SU-DHL-6 (cell line): ENCODE measurements around the gene MYOD1.

ENCODE experiments used
- H2AFZ ChIP-seq: fragments of 200-600 bp; sonication (generic); 2 replicates; pipeline ENCODE4 v1.6.1; 2014; ENCODE audit warnings: low read depth, mild to moderate bottlenecking, moderate library complexity, mixed read lengths, antibody characterized with exemption, low read length; ENCODE audit not compliant: severe bottlenecking
- H3F3A ChIP-seq: fragments of 200-600 bp; shearing (Covaris generic); 2 replicates; pipeline ENCODE4 v1.6.0; 2016; ENCODE audit warnings: antibody characterized with exemption, mild to moderate bottlenecking; ENCODE audit not compliant: insufficient read depth
- H3K27ac ChIP-seq: fragments of 200-600 bp; sonication (generic); 2 replicates; pipeline ENCODE4 v1.5.1; 2016; ENCODE audit warnings: low read depth, mild to moderate bottlenecking, low read length, moderate library complexity, mixed read lengths
- H3K27me3 ChIP-seq: fragments of 200-600 bp; sonication (generic), shearing (Covaris generic); 2 replicates; pipeline ENCODE4 v1.6.0; 2014; ENCODE audit warnings: mild to moderate bottlenecking, low read length
- H3K36me3 ChIP-seq: fragments of 200-600 bp; sonication (generic); 2 replicates; pipeline ENCODE4 v1.6.1; 2014; ENCODE audit warnings: mild to moderate bottlenecking, low read length, mixed read lengths
- H3K4me2 ChIP-seq: fragments of 300-600, 200-600 bp; shearing (Covaris generic), sonication (generic); 2 replicates; pipeline ENCODE4 v1.6.0; 2014; ENCODE audit warnings: low read length, low read depth, mild to moderate bottlenecking; ENCODE audit not compliant: poor library complexity, severe bottlenecking
- H3K4me3 ChIP-seq: fragments of 200-600 bp; sonication (generic); 2 replicates; pipeline ENCODE4 v1.5.1; 2014; ENCODE audit warnings: antibody characterized with exemption, low read length, mild to moderate bottlenecking, mixed read lengths; ENCODE audit not compliant: insufficient read depth, poor library complexity, severe bottlenecking
- H3K79me2 ChIP-seq: fragments of 200-600 bp; sonication (generic); 2 replicates; pipeline ENCODE4 v1.6.1; 2014; ENCODE audit warnings: mild to moderate bottlenecking, low read length, moderate library complexity; ENCODE audit not compliant: insufficient read depth
- H3K9ac ChIP-seq: fragments of 200-600 bp; sonication (generic); 2 replicates; pipeline ENCODE4 v1.7.0; 2014; ENCODE audit warnings: mild to moderate bottlenecking, low read length
- H3K9me2 ChIP-seq: fragments of 200-600 bp; sonication (generic); replicated peaks from 2 replicates; pipeline ENCODE4 v1.6.1; 2014; ENCODE audit warnings: low read length; ENCODE audit not compliant: insufficient read depth
- H3K9me3 ChIP-seq: fragments of 200-600 bp; sonication (generic); 2 replicates; pipeline ENCODE4 v1.6.1; 2014; ENCODE audit warnings: low read length, mixed read lengths; ENCODE audit not compliant: insufficient read depth
- H4K20me1 ChIP-seq: fragments of 200-600 bp; sonication (generic); 2 replicates; pipeline ENCODE4 v1.6.1; 2014; ENCODE audit warnings: low read depth, mild to moderate bottlenecking, antibody characterized with exemption, low read length, moderate library complexity, mixed read lengths
- CTCF ChIP-seq: fragments of 200-600 bp; sonication (generic); IDR thresholded peaks from one replicate; pipeline ENCODE4 v1.5.1; 2017; ENCODE audit warnings: antibody characterized with exemption, mild to moderate bottlenecking, low read length, moderate library complexity; ENCODE audit not compliant: insufficient read depth, poor library complexity, severe bottlenecking
- EZH2phosphoT487 ChIP-seq: fragments of 200-600 bp; sonication (generic), shearing (Covaris generic); conservative IDR thresholded peaks from 2 replicates; pipeline ENCODE4 v1.6.1; 2018; ENCODE audit warnings: mild to moderate bottlenecking, antibody characterized with exemption, low read length, moderate library complexity, mixed read lengths

MYOD1 gene

DNA sequence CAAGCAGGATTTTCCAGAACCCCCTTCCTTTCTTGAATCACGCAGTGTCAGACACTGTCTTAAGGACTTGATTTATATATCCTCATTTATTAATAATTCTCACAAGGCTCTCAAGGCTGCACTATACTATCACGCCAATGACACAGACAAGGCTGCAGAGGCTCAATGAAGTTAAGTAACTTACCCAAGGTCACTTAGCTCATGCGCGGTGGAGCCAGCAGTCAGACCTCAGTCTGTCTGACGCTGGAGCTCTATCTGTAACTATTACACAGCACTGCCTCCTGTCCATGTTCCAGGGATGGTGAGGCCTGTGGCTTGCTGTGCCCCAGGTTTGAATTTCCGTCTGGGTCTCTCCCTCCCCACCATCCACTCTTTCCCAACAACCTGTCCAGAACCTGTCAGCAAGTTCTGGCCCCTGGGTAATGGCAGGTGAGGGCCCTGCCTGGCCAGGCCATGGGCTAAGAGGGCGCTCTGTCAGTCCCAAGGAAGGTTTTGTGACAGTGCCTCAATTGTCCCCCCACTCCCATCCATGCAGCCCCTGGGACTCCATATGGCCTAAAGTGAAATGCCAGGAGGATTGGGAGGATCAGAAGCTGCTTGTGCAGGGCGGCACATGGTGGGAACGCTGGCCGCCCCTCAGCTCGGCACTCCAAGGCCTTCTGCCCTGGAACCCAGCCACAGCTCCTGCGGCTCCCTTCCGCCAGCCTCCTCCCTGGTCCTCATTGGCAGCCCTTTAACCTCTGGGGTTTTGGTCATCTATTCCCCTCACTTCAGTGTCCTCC lies 23.8 kb downstream of the MYOD1 start:
- Histone ChIP-seq H3K9me3 (no peaks in the 10 kb centered on the region), H3F3A (no peaks in the 10 kb centered on the region), H3K4me2 (no peak overlapping the region), H3K36me3 (no peaks in the 10 kb centered on the region), H4K20me1 (no peaks in the 10 kb centered on the region), H3K79me2 (no peaks in the 10 kb centered on the region), H2AFZ (no peak overlapping the region), H3K27me3 (no peaks in the 10 kb centered on the region), H3K9ac (no peak overlapping the region), H3K9me2 (no peaks in the 10 kb centered on the region), H3K4me3 (no peak overlapping the region), H3K27ac (no peak overlapping the region)
- no peak for TF ChIP-seq EZH2phosphoT487
- TF ChIP-seq CTCF = no peak

GRCh38 chr11:17743808-17744119 lies 24.4 kb downstream of the MYOD1 start:
- Histone ChIP-seq H4K20me1 (no peaks in the 10 kb centered on the region), H3F3A (no peaks in the 10 kb centered on the region), H2AFZ (no peak overlapping the region), H3K4me2 (no peak overlapping the region), H3K27me3 (no peaks in the 10 kb centered on the region), H3K27ac (no peak overlapping the region), H3K9me3 (no peaks in the 10 kb centered on the region), H3K4me3 (no peak overlapping the region), H3K79me2 (no peaks in the 10 kb centered on the region), H3K9ac (no peak overlapping the region), H3K9me2 (no peaks in the 10 kb centered on the region), H3K36me3 (no peaks in the 10 kb centered on the region)
- TF ChIP-seq EZH2phosphoT487 = no peak
- no peak for TF ChIP-seq CTCF

- no peak overlapping the region for H2AFZ ChIP-seq
- H3K9ac ChIP-seq = no peak overlapping the region
- no peaks in the 10 kb centered on the region for H4K20me1 ChIP-seq
- H3K4me2 ChIP-seq = no peak overlapping the region
- no peaks in the 10 kb centered on the region for H3K36me3 ChIP-seq
- no peaks in the 10 kb centered on the region for H3K79me2 ChIP-seq
- no peak overlapping the region for H3K27ac ChIP-seq
- no peak overlapping the region for H3K4me3 ChIP-seq
- no peaks in the 10 kb centered on the region for H3F3A ChIP-seq
- TF ChIP-seq CTCF (no peak), EZH2phosphoT487 (no peak)
- H3K27me3 ChIP-seq = no peaks in the 10 kb centered on the region
- H3K9me2 ChIP-seq = no peaks in the 10 kb centered on the region
- no peaks in the 10 kb centered on the region for H3K9me3 ChIP-seq
Measured at GRCh38 chr11:17744151-17744940, 25.0 kb downstream of the MYOD1 start.
